Osteoblast (primary cell): Measurements from ENCODE around the gene TNS3. TPM values are rescaled to one million over a fixed set of nuclear protein-coding genes. Genes with fewer than 3 reads are reported as not detected.

Experiments used
- DNase-seq: peaks from one replicate; pipeline ENCODE4 v3.0.0; 2011; ENCODE audit warnings: low spot score, mixed read lengths; ENCODE audit not compliant: insufficient read length; ENCODE audit errors: missing footprints
- H2AFZ ChIP-seq: 2 replicates; pipeline ENCODE4 v1.6.0; 2011; ENCODE audit warnings: mild to moderate bottlenecking, low read length
- H3K27ac ChIP-seq: 2 replicates; pipeline ENCODE4 v1.5.1; 2011; ENCODE audit warnings: mild to moderate bottlenecking, low read depth, low read length, moderate library complexity
- H3K27me3 ChIP-seq: 2 replicates; pipeline ENCODE4 v1.6.0; 2012; ENCODE audit warnings: mild to moderate bottlenecking, control low read depth, inconsistent platforms, low read length, moderate library complexity; ENCODE audit not compliant: insufficient read depth
- H3K36me3 ChIP-seq: 2 replicates; pipeline ENCODE4 v1.5.1; 2011; ENCODE audit warnings: mild to moderate bottlenecking, low read length, control low read depth, moderate library complexity; ENCODE audit not compliant: insufficient read depth
- H3K4me1 ChIP-seq: 2 replicates; pipeline ENCODE4 v1.5.1; 2011; ENCODE audit warnings: mild to moderate bottlenecking, low read length, control low read depth, moderate library complexity; ENCODE audit not compliant: insufficient read depth
- H3K4me2 ChIP-seq: 2 replicates; pipeline ENCODE4 v1.6.0; 2011; ENCODE audit warnings: mild to moderate bottlenecking, low read length; ENCODE audit not compliant: insufficient read depth
- H3K4me3 ChIP-seq: fragments of 200-600 bp; sonication (generic); 3 replicates; pipeline ENCODE4 v1.5.1; 2012; ENCODE audit warnings: mild to moderate bottlenecking, low read length, inconsistent platforms; ENCODE audit not compliant: insufficient read depth
- H3K79me2 ChIP-seq: 2 replicates; pipeline ENCODE4 v1.6.0; 2012; ENCODE audit warnings: mild to moderate bottlenecking, low read length, control low read depth, inconsistent platforms; ENCODE audit not compliant: insufficient read depth
- H3K9me3 ChIP-seq: 2 replicates; pipeline ENCODE4 v1.5.1; 2011; ENCODE audit warnings: low read depth, low read length, control low read depth
- H4K20me1 ChIP-seq: 2 replicates; pipeline ENCODE4 v1.6.0; 2012; ENCODE audit warnings: mild to moderate bottlenecking, low read length, control low read depth; ENCODE audit not compliant: insufficient read depth
- CTCF ChIP-seq: IDR thresholded peaks from 2 replicates; pipeline ENCODE4 v1.5.1; 2011; ENCODE audit warnings: mild to moderate bottlenecking, low read depth, low read length, moderate library complexity; ENCODE audit errors: extremely low read depth
- total RNA-seq: library from RNA; depleted of rRNA; stranded (reverse); fragments of >200 nt; gene quantifications from 2 replicates; pipeline ENCODE4 v1.2.3, GENCODE V29; 2012

Gene TNS3
- total RNA-seq, 1 donor: 67.3 TPM

GRCh38 chr7:47278043-47278442 is 303.9 kb downstream of the TNS3 start:
- Histone ChIP-seq H3K36me3 (peaks cover 60% of the 10 kb centered on the region), H3K79me2 (no peaks in the 10 kb centered on the region), H3K9me3 (no peaks in the 10 kb centered on the region), H3K27ac (no peak overlapping the region), H2AFZ (no peak overlapping the region), H3K4me2 (no peak overlapping the region), H3K4me3 (no peak overlapping the region), H4K20me1 (peaks cover 8% of the 10 kb centered on the region), H3K4me1 (no peaks in the 10 kb centered on the region), H3K27me3 (no peaks in the 10 kb centered on the region)
- no peak for TF ChIP-seq CTCF
- DNase-seq: no peak

- H4K20me1 ChIP-seq: peaks cover 8% of the 10 kb centered on the region
- no peak overlapping the region for H3K4me3 ChIP-seq
- no peak overlapping the region for H2AFZ ChIP-seq
- TF ChIP-seq CTCF: no peak
- H3K79me2 ChIP-seq: no peaks in the 10 kb centered on the region
- no peak overlapping the region for H3K4me2 ChIP-seq
- no peaks in the 10 kb centered on the region for H3K9me3 ChIP-seq
- no peaks in the 10 kb centered on the region for H3K27me3 ChIP-seq
- H3K27ac ChIP-seq: no peak overlapping the region
- no peak for DNase-seq
- H3K4me1 ChIP-seq: no peaks in the 10 kb centered on the region
- H3K36me3 ChIP-seq: peaks cover 53% of the 10 kb centered on the region
These were observed 304.6 kb downstream of the TNS3 start for GRCh38 chr7:47277321-47277781.

- DNase-seq: no peak
- Histone ChIP-seq H3K9me3 (no peaks in the 10 kb centered on the region), H3K4me2 (no peak overlapping the region), H3K79me2 (no peaks in the 10 kb centered on the region), H3K4me3 (no peak overlapping the region), H3K36me3 (peaks cover 39% of the 10 kb centered on the region), H2AFZ (no peak overlapping the region), H3K4me1 (no peaks in the 10 kb centered on the region), H4K20me1 (no peaks in the 10 kb centered on the region), H3K27me3 (no peaks in the 10 kb centered on the region), H3K27ac (no peak overlapping the region)
- no peak for TF ChIP-seq CTCF
These were observed 307.7 kb downstream of the TNS3 start for GRCh38 chr7:47273974-47274766.

- no peak overlapping the region for H3K27ac ChIP-seq
- DNase-seq: peak; percentile 15
- H3K4me2 ChIP-seq: no peak overlapping the region
- no peak for TF ChIP-seq CTCF
- H3K9me3 ChIP-seq: peaks cover under 1% of the 10 kb centered on the region
- no peaks in the 10 kb centered on the region for H3K4me1 ChIP-seq
- H4K20me1 ChIP-seq: no peaks in the 10 kb centered on the region
- peaks cover 29% of the 10 kb centered on the region for H3K36me3 ChIP-seq
- no peak overlapping the region for H2AFZ ChIP-seq
- H3K79me2 ChIP-seq: no peaks in the 10 kb centered on the region
- no peak overlapping the region for H3K4me3 ChIP-seq
- no peaks in the 10 kb centered on the region for H3K27me3 ChIP-seq
These were observed 308.8 kb downstream of the TNS3 start for GRCh38 chr7:47273088-47273487.
